Lung (tissue), 12 donors: Measurements from ENCODE around the gene RBFOX1. TPM values are rescaled to one million over a fixed set of nuclear protein-coding genes. Genes with fewer than 3 reads are reported as not detected.

Experiments used
- ATAC-seq: fragments of 200-7000 bp; cut with Tn5 transposase; one replicate; pipeline ENCODE4 v1.9.1; 2020; ENCODE audit warnings: moderate number of reproducible peaks; ENCODE audit not compliant: insufficient read depth, low FRiP score
- DNase-seq, 3 donors: peaks; one replicate each; pipeline ENCODE4 v3.0.0-alpha.2; 2013 to 2017
- H3K27ac ChIP-seq, 2 donors: one replicate each; pipeline ENCODE4 v1.5.1; 2013; ENCODE audit warnings: mild to moderate bottlenecking in 2 of 2, moderate library complexity in 2 of 2, control low read depth in 1 of 2, inconsistent platforms in 1 of 2, low read depth in 1 of 2, low read length in 1 of 2
- H3K27me3 ChIP-seq, 3 donors: one replicate each; pipeline ENCODE4 v1.5.1; 2013; ENCODE audit warnings: low read length in 2 of 3; ENCODE audit not compliant: control insufficient read depth in 3 of 3, insufficient read depth in 3 of 3
- H3K36me3 ChIP-seq, 4 donors: one replicate each; pipeline ENCODE4 v1.5.1; 2013; ENCODE audit warnings: low read length in 4 of 4, mild to moderate bottlenecking in 1 of 4, moderate library complexity in 1 of 4; ENCODE audit not compliant: control insufficient read depth in 4 of 4, insufficient read depth in 4 of 4
- H3K4me1 ChIP-seq, 5 donors: one replicate each; pipeline ENCODE4 v1.5.1; 2013; ENCODE audit warnings: low read length in 5 of 5, mild to moderate bottlenecking in 2 of 5, moderate library complexity in 1 of 5; ENCODE audit not compliant: control insufficient read depth in 5 of 5, insufficient read depth in 5 of 5
- H3K4me3 ChIP-seq: one replicate; pipeline ENCODE4 v1.5.1; 2013; ENCODE audit warnings: mild to moderate bottlenecking, control low read depth, moderate library complexity
- H3K9ac ChIP-seq, 2 donors: one replicate each; pipeline ENCODE4 v1.5.1; 2013; ENCODE audit warnings: low read length in 2 of 2, control low read depth in 1 of 2; ENCODE audit not compliant: insufficient read depth in 1 of 2
- H3K9me3 ChIP-seq, 4 donors: one replicate each; pipeline ENCODE4 v1.5.1; 2013; ENCODE audit warnings: low read length in 3 of 4, mild to moderate bottlenecking in 1 of 4, moderate library complexity in 1 of 4; ENCODE audit not compliant: control insufficient read depth in 4 of 4, insufficient read depth in 3 of 4
- CTCF ChIP-seq: IDR thresholded peaks from 2 replicates; pipeline ENCODE4 v1.5.1; 2012; ENCODE audit warnings: mild to moderate bottlenecking; ENCODE audit errors: control extremely low read depth, extremely low read depth
- WGBS, 2 donors: extraction: QIAGEN DNeasy Blood & Tissue Kit; methylation state at CpG; one replicate each; pipeline ENCODE4 v1.1.7; 2013; 5-methylcytosine and 5-hydroxymethylcytosine counted together
- polyA plus RNA-seq, 2 donors: library from polyadenylated mRNA; stranded (reverse); fragments of 200-250 nt; gene quantifications; one replicate each; pipeline ENCODE4 v1.2.1, GENCODE V29; 2013
- total RNA-seq, 2 donors: library from RNA; depleted of rRNA in 1 of 2; stranded (reverse); fragments of >200 nt in 1 of 2; gene quantifications; one replicate each; pipeline ENCODE4 v1.2.1, GENCODE V29; 2014 to 2021
- donor health status: control.
- donor health status: control.
- donor health status: Bipolar disorder and iron deficiency.
- donor health status: healthy.
- donor health status: DM: yes; HTN: yes; CAD: no.

RBFOX1 gene
- total and polyA plus RNA-seq, 4 donors, result 0.55 to 3.0 TPM; not detected in 2

GRCh38 chr16:7583396-7583795 lies 250.8 kb downstream of the RBFOX1 start:
- ATAC-seq, result no peak
- H3K9ac ChIP-seq, result no peak overlapping the region
- no peak overlapping the region for H3K4me3 ChIP-seq
- no peaks in the 10 kb centered on the region for H3K9me3 ChIP-seq
- H3K36me3 ChIP-seq, result peaks cover 0 to 4% (median 0%) of the 10 kb centered on the region in 4 donors
- DNase-seq, result no peak
- H3K27ac ChIP-seq, result no peak overlapping the region
- no peaks in the 10 kb centered on the region for H3K27me3 ChIP-seq
- no peak for TF ChIP-seq CTCF
- 76 to 84% methylated on average over 4 of the region's 4 CpGs for WGBS, 2 donors
- no peaks in the 10 kb centered on the region for H3K4me1 ChIP-seq

GRCh38 chr16:7584561-7584960 lies 251.9 kb downstream of the RBFOX1 start:
- no peaks in the 10 kb centered on the region for H3K4me1 ChIP-seq
- H3K4me3 ChIP-seq, result no peak overlapping the region
- peaks cover 0 to 4% (median 0%) of the 10 kb centered on the region in 4 donors for H3K36me3 ChIP-seq
- 76 to 89% methylated on average over 6 of the region's 6 CpGs for WGBS, 2 donors
- H3K27me3 ChIP-seq, result no peaks in the 10 kb centered on the region
- ATAC-seq (no peak), DNase-seq (no peak)
- no peak overlapping the region for H3K9ac ChIP-seq
- H3K9me3 ChIP-seq, result no peaks in the 10 kb centered on the region
- H3K27ac ChIP-seq, result no peak overlapping the region
- TF ChIP-seq CTCF, result no peak

GRCh38 chr16:7585705-7586104 lies 253.1 kb downstream of the RBFOX1 start:
- peaks cover 0 to 2% (median 0%) of the 10 kb centered on the region in 4 donors for H3K9me3 ChIP-seq
- no peak for ATAC-seq
- H3K36me3 ChIP-seq, result no peaks in the 10 kb centered on the region
- no peak overlapping the region for H3K9ac ChIP-seq
- WGBS, 2 donors, result 44 to 47% methylated on average over 4 of the region's 4 CpGs
- no peak overlapping the region for H3K4me3 ChIP-seq
- no peaks in the 10 kb centered on the region for H3K27me3 ChIP-seq
- no peak for TF ChIP-seq CTCF
- no peaks in the 10 kb centered on the region for H3K4me1 ChIP-seq
- DNase-seq, result no peak
- no peak overlapping the region for H3K27ac ChIP-seq

GRCh38 chr16:7590934-7591333 lies 258.3 kb downstream of the RBFOX1 start:
- no peak overlapping the region for H3K27ac ChIP-seq
- no peak overlapping the region for H3K9ac ChIP-seq
- H3K9me3 ChIP-seq, result peaks cover 0 to 2% (median 0%) of the 10 kb centered on the region in 4 donors
- no peaks in the 10 kb centered on the region for H3K4me1 ChIP-seq
- H3K27me3 ChIP-seq, result no peaks in the 10 kb centered on the region
- no peak for ATAC-seq
- H3K36me3 ChIP-seq, result no peaks in the 10 kb centered on the region
- H3K4me3 ChIP-seq, result no peak overlapping the region
- DNase-seq, result no peak
- TF ChIP-seq CTCF, result no peak
- WGBS, 2 donors, result 82 to 87% methylated on average over 4 of the region's 4 CpGs
